ENCODE results near the gene CCDC177. TPM values are rescaled to one million over a fixed set of nuclear protein-coding genes. Genes with fewer than 3 reads are reported as not detected.
A peak's percentile ranks its signal among the peaks of the same experiment; 100 is the strongest.

The CCDC177 gene
- total RNA-seq, 3 donors from 2014 or later = 0.29 to 0.33 TPM; not detected in 1

DNA sequence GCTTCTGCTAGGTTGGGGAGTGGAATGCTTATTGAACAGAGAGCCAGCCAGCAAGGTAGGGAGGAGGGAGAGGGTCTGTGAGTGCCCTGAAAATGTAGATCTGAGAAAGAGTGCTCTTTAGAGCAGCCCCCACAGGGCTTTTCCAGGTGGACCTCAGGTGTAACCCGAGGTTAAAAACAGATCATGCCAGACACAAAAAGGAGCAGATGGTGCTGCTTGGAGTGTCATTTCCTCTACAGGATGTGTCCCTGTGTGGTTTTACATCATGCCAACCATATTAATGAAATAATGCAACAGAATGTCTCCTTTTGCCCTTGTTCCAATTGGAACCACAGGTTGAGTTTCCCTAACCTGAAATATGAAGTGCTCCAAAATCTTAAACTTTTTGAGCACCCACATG, 43.1 kb upstream of the CCDC177 start:
- no peaks in the 10 kb centered on the region for H3K9me3 ChIP-seq

DNA sequence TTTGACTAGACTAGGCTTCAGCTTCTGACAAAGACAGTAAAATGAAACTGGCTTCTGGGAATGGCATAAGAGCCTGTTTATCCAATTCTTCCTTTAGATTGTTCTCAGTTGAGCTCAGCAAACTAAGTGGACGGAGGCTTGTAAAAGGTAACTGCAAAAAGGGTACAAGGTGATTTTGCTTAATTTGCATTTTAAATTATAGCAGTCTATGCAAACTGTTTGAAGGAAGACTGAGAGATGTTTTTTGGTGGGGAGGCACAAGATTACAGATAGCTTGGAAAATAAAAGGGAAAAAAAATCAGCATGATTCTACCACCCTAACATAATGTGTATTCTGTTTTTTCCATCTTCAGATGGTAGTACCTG, 41.7 kb upstream of the CCDC177 start:
- Histone ChIP-seq H3K4me3 (peak overlapping the region in 2 of 3 donors; percentile 26 to 57), H3K27ac (peak overlapping the region; percentile 84 to 97), H3K36me3 (no peaks in the 10 kb centered on the region), H3K9me3 (no peaks in the 10 kb centered on the region), H3K27me3 (no peaks in the 10 kb centered on the region), H3K4me1 (peaks cover 17 to 69% of the 10 kb centered on the region in 2 donors)
- TF ChIP-seq POLR2A (IDR thresholded peaks at IDR 0.05) = no peak
- intact Hi-C loops (cut with DNase I; ENCODE audit: low total_unique reads) = loop anchor here (10.0 kb wide), 1 partner anchor 58 kb away; no protein-coding TSS in a partner anchor
- no peak for DNase-seq (ENCODE audit: low spot score in 2 of 2)

More for the DNA sequence above, 43.1 kb upstream of the CCDC177 start:
- peaks cover 17 to 69% of the 10 kb centered on the region in 2 donors for H3K4me1 ChIP-seq
- no peaks in the 10 kb centered on the region for H3K27me3 ChIP-seq
- TF ChIP-seq POLR2A (IDR thresholded peaks at IDR 0.05) (no peak), POLR2AphosphoS5 (IDR thresholded peaks at IDR 0.05) (no peak)
- TF ChIP-seq, protein P1, sequence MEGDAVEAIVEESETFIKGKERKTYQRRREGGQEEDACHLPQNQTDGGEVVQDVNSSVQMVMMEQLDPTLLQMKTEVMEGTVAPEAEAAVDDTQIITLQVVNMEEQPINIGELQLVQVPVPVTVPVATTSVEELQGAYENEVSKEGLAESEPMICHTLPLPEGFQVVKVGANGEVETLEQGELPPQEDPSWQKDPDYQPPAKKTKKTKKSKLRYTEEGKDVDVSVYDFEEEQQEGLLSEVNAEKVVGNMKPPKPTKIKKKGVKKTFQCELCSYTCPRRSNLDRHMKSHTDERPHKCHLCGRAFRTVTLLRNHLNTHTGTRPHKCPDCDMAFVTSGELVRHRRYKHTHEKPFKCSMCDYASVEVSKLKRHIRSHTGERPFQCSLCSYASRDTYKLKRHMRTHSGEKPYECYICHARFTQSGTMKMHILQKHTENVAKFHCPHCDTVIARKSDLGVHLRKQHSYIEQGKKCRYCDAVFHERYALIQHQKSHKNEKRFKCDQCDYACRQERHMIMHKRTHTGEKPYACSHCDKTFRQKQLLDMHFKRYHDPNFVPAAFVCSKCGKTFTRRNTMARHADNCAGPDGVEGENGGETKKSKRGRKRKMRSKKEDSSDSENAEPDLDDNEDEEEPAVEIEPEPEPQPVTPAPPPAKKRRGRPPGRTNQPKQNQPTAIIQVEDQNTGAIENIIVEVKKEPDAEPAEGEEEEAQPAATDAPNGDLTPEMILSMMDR (IDR thresholded peaks at IDR 0.05) = no peak
- DNase-seq (ENCODE audit: low spot score in 2 of 2) = no peak
- intact Hi-C loops (cut with DNase I; ENCODE audit: low total_unique reads) = loop anchor here (10.0 kb wide), 1 partner anchor 57 kb away; no protein-coding TSS in a partner anchor
- H3K36me3 ChIP-seq = no peaks in the 10 kb centered on the region
- H3K27ac ChIP-seq = peak overlapping the region; percentile 57 to 97
- H3K4me3 ChIP-seq = peak overlapping the region in 1 of 3 donors; percentile 19

DNA sequence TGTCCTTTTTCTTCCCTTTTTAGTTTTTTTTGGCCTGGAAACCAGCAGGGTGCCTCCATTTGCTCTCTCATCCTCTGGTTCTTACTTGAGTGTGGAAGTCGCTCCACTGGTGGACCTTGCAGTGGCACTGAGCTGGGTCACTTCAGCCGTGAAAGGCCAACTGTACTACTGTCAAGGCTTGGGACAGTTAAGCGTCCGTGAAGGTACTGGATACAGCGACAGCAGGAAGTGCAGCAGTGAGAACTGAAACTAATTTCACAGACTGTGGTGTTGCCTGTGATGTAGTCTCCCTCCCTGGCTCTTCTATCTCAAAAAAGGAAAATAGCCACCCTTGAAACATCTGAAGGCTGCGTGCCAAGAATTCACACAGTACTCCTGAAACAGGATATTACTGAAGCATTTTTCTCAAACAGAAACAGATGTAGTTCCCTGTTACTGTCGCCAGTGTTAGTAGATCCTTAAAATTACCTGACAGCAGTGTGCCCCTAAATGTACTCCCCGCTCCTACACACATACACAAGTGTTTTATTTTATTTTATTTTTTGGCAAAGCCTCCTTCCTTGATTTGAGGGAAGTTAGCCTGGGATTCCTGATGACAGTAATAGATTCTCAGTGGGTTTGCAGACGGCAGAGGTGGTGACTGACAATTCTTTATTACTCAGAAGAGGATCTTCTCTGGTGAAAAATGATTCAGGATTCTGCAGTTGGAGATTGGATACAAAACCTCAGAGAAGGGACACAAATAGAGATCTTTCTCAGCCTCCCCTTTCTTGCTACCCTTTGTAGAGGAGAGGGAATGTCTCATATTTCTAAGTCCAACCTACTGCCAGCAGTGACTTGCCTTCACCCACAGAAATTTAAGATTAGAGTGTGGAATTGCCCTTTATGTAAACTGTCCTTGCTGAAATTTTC, 41.1 kb upstream of the CCDC177 start:
- Histone ChIP-seq H3K27ac (peak overlapping the region; percentile 84 to 97), H3K27me3 (no peaks in the 10 kb centered on the region), H3K4me1 (peaks cover 17 to 64% of the 10 kb centered on the region in 2 donors), H3K36me3 (no peaks in the 10 kb centered on the region), H3K4me3 (peak overlapping the region in 2 of 3 donors; percentile 26 to 57), H3K9me3 (no peaks in the 10 kb centered on the region)
- intact Hi-C loops (cut with DNase I; ENCODE audit: low total_unique reads) = loop anchor here (10.0 kb wide), 1 partner anchor 59 kb away; no protein-coding TSS in a partner anchor
- DNase-seq (ENCODE audit: low spot score in 2 of 2) = peak in 1 of 2 donors; percentile 71
- peak in 1 of 3 donors; percentile 17 for TF ChIP-seq POLR2AphosphoS5 (IDR thresholded peaks at IDR 0.05)
- TF ChIP-seq, protein P1 (IDR thresholded peaks at IDR 0.05) = peak in 2 of 3 donors; percentile 28 to 40
- TF ChIP-seq POLR2A (IDR thresholded peaks at IDR 0.05) = no peak

DNA sequence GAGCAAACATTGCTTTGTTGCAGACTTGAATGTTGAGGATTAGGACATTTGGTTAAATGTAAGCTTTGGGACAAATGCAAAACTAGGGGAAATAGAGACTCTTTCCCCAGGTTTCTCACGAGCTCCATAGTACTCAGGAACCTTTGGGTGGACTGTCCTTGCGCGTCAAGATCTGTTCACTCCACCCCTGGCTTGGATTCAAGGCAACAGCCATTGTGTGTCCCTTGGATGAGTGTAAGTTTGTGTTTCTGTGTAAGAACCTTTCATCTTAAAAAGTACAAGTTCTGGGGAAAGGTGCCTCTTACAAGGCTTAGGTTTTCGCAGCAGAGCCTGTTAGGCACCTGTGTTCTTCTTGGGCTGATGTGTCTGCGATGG, 40.4 kb upstream of the CCDC177 start:
- intact Hi-C loops (cut with DNase I; ENCODE audit: low total_unique reads) = loop anchor here (10.0 kb wide), 1 partner anchor 60 kb away; no protein-coding TSS in a partner anchor
- no peaks in the 10 kb centered on the region for H3K36me3 ChIP-seq
- no peaks in the 10 kb centered on the region for H3K9me3 ChIP-seq
- H3K27me3 ChIP-seq = no peaks in the 10 kb centered on the region
- DNase-seq (ENCODE audit: low spot score in 2 of 2) = no peak
- peak overlapping the region; percentile 84 to 97 for H3K27ac ChIP-seq
- peaks cover 17 to 58% of the 10 kb centered on the region in 2 donors for H3K4me1 ChIP-seq
- no peak for TF ChIP-seq POLR2AphosphoS5 (IDR thresholded peaks at IDR 0.05)
- TF ChIP-seq, protein P1 (IDR thresholded peaks at IDR 0.05) = no peak
- TF ChIP-seq POLR2A (IDR thresholded peaks at IDR 0.05) = no peak
- peak overlapping the region in 2 of 3 donors; percentile 26 to 57 for H3K4me3 ChIP-seq

DNA sequence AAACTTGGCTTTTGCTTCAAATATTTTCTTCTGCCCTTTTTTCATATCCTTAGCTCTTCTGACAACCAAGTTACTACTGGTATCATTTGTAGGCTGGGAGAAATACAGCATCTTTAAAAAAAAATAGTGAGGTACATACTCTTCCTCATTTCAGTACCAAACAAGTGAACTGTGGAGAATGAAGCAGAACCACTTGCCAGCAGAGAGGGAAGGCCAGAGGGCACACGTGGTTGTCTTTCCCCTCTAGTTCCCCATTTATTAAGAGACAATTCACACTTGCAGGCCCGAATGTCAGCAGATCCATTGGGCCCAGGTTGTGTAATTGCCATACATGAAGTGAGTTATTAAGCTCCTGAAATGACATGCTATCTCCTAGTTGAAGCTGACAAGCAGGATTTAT, 39.9 kb upstream of the CCDC177 start:
- intact Hi-C loops (cut with DNase I; ENCODE audit: low total_unique reads) = loop anchor here (10.0 kb wide), 1 partner anchor 60 kb away; no protein-coding TSS in a partner anchor
- H3K9me3 ChIP-seq = no peaks in the 10 kb centered on the region
- H3K36me3 ChIP-seq = no peaks in the 10 kb centered on the region
- no peaks in the 10 kb centered on the region for H3K27me3 ChIP-seq
- H3K4me3 ChIP-seq = peak overlapping the region in 2 of 3 donors; percentile 89 to 98
- DNase-seq (ENCODE audit: low spot score in 2 of 2) = no peak
- peak overlapping the region; percentile 97 to 99 for H3K27ac ChIP-seq
- H3K4me1 ChIP-seq = peaks cover 17 to 53% of the 10 kb centered on the region in 2 donors
- TF ChIP-seq POLR2AphosphoS5 (IDR thresholded peaks at IDR 0.05) (no peak), POLR2A (IDR thresholded peaks at IDR 0.05) (no peak)
- TF ChIP-seq, protein P1 (IDR thresholded peaks at IDR 0.05) = no peak

All from breast epithelium (tissue), 4 donors.